Measurements from ENCODE around the gene FEM1B. TPM values are rescaled to one million over a fixed set of nuclear protein-coding genes. Genes with fewer than 3 reads are reported as not detected.

FEM1B gene
- total RNA-seq, 1 donor from 2014 or later, result 46.2 TPM

DNA sequence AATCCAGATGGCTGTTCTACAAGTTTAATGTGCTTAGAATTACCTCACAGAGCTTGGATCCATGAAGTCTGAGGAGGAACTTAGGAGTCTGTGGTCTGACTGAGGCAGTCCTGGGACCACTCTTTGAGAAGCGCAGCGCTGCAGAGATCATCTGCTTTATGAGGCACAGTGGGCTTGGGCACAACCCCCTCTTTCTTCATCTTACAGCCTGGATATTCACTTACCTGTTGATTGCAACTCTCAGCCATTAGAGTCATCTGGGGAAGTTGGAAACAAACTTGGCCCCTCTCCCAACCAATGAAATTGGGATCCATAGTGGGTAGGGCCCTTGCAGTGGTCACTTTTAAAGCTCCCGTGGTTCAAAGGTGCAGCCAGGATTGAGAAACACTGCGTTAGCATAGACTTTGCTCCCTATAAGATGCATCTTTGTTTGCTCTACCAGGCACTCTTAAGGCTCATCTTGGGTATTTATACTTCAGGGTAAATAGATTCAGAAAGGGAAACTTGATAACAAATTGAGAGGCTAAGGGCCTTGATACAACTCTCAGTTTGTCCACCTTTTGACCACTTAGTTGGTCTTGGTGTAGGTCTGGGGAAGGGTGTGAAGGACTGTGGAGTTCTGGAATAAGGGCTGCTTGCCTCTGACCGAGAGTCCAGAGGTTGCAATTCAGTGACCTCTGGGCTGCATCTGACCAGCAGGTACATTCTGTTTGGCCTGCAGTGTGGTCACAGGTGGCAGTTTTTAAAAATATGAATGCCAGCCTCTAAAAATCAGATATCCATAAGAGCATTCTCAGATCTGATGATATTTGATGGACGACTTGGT is 22.8 kb downstream of the FEM1B start:
- H3K4me1 Mint-ChIP-seq, result peaks cover 26% of the 10 kb centered on the region
- H3K4me3 Mint-ChIP-seq, result no peak overlapping the region

DNA sequence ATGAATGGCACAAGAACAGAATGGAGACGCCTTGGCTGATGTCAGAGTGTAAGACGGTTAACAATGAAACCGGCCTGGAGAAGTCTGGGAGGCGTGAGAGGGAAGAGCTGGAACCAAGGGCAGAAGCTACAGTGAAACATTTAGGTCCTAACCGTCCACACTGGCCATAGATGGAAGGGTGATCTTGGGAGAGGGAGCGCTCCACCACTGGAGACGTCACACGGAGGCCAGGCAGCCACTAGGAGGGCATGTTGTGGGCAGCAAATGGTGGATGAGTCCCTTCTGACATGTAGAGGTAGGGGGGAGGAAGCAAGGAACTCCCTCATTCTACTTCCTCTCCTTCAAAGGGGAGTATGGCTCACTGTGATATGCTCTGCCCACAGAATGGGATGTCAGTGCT is 23.8 kb downstream of the FEM1B start:
- Mint-ChIP-seq H3K4me1 (peaks cover 29% of the 10 kb centered on the region), H3K36me3 (ENCODE audit: low read depth) (peaks cover 6% of the 10 kb centered on the region), H3K27me3 (no peaks in the 10 kb centered on the region), H3K9me3 (no peaks in the 10 kb centered on the region), H3K27ac (no peak overlapping the region), H3K4me3 (no peak overlapping the region)
- intact Hi-C loops (cut with micrococcal nuclease), result loop anchor here (10.0 kb wide), 1 partner anchor 374 kb away; no protein-coding TSS in a partner anchor
- no peak for DNase-seq

More for the DNA sequence above, 22.8 kb downstream of the FEM1B start:
- H3K36me3 Mint-ChIP-seq (ENCODE audit: low read depth), result peaks cover 6% of the 10 kb centered on the region
- intact Hi-C loops (cut with micrococcal nuclease), result loop anchor here (10.0 kb wide), 1 partner anchor 374 kb away; no protein-coding TSS in a partner anchor
- no peak for DNase-seq
- H3K27me3 Mint-ChIP-seq, result no peaks in the 10 kb centered on the region
- no peaks in the 10 kb centered on the region for H3K9me3 Mint-ChIP-seq
- H3K27ac Mint-ChIP-seq, result no peak overlapping the region

DNA sequence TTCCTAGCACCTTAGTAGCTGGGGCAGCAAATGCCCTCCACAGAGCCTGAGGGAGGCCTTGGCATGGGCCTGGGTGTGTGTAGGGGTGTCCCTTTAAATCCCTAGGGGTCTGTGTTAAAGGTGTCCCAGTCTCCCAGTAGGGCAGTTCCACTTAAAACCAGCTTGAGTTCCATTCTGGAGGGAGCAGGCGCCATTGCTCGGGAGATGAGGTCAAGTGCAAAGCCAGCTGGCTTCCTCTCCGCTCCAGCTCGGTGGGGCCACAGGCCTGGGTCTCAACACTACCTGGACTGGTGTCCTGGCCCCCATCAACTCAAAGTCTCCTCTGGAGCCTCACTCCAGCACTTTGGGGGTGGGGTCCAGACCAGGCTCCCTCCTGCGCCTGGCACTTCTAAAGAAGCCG is 25.2 kb downstream of the FEM1B start:
- Mint-ChIP-seq H3K27ac (no peak overlapping the region), H3K9me3 (no peaks in the 10 kb centered on the region), H3K4me3 (no peak overlapping the region), H3K27me3 (peaks cover 3% of the 10 kb centered on the region), H3K4me1 (peaks cover 34% of the 10 kb centered on the region), H3K36me3 (ENCODE audit: low read depth) (peaks cover 3% of the 10 kb centered on the region)
- DNase-seq, result no peak
- intact Hi-C loops (cut with micrococcal nuclease), result loop anchor here (10.0 kb wide), 1 partner anchor 372 kb away; no protein-coding TSS in a partner anchor

DNA sequence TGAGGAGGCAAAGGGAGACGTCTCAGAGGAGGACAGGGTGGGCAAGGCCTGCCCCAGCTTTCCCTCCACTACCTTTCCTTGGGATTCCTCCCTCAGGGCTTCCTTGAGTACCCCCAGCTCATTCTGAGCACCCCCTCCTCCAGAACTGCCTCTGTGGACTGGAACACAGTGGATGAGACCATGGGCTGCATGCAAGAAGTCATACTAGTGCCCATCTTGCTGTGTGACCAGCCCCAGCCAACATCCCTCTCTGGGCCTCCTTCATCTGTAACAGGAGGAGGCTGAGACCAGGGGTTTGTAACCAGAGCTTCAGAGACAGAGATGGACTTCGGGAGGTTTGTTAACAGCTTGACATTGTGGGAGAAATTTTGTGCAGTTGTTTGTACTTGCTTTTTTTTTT is 25.6 kb downstream of the FEM1B start:
- intact Hi-C loops (cut with micrococcal nuclease), result loop anchor here (10.0 kb wide), 1 partner anchor 372 kb away; no protein-coding TSS in a partner anchor
- H3K27me3 Mint-ChIP-seq, result peaks cover 4% of the 10 kb centered on the region
- DNase-seq, result no peak
- H3K27ac Mint-ChIP-seq, result no peak overlapping the region
- no peaks in the 10 kb centered on the region for H3K36me3 Mint-ChIP-seq (ENCODE audit: low read depth)
- peaks cover 32% of the 10 kb centered on the region for H3K4me1 Mint-ChIP-seq
- no peaks in the 10 kb centered on the region for H3K9me3 Mint-ChIP-seq
- H3K4me3 Mint-ChIP-seq, result no peak overlapping the region

DNA sequence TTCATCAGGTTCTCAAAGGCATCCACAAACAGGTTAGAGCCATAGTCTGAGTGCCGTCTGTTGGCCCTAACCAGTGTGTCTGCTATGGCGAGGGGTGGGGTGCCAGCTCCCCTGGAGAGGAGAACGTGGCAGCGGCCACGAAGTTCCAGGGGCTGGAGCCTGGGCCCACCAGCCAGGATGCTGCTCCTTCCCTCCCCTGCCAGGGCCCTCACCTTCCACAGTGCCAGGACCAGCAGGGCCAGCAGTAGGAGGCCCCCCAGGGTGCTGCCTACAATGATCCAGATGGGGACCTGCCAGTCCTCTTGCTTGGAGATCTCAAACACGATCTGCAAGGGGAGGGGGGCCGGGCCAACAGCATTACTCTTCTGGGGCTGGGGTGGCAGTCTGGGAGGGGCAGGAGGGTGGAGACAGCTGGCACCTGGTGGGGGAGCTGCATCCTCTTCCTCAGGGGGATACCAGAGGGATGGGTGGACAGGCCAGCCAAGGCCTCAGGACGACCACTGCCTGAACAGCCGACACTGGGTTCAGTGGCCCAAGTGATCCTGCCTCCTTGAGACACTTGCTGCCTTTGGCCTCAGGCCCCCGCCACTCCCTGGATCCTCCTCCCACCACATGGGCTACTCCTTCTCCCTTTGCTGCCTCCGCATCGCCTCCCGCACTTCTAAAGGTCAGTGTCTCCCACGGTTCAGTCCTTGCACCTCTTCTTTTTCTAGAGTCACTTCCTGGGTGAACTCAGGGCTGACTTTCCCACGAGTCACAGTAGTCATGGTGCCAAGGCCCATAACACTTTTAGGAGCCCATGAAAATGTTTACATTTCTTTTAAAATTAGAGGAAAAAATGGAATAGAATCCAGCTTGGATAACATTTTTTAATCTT is 26.3 kb downstream of the FEM1B start:
- H3K9me3 Mint-ChIP-seq, result no peaks in the 10 kb centered on the region
- intact Hi-C loops (cut with micrococcal nuclease), result loop anchor here (10.0 kb wide), 1 partner anchor 371 kb away; no protein-coding TSS in a partner anchor
- H3K27me3 Mint-ChIP-seq, result peaks cover 6% of the 10 kb centered on the region
- peaks cover 29% of the 10 kb centered on the region for H3K4me1 Mint-ChIP-seq
- DNase-seq, result no peak
- no peaks in the 10 kb centered on the region for H3K36me3 Mint-ChIP-seq (ENCODE audit: low read depth)
- no peak overlapping the region for H3K27ac Mint-ChIP-seq
- no peak overlapping the region for H3K4me3 Mint-ChIP-seq

DNA sequence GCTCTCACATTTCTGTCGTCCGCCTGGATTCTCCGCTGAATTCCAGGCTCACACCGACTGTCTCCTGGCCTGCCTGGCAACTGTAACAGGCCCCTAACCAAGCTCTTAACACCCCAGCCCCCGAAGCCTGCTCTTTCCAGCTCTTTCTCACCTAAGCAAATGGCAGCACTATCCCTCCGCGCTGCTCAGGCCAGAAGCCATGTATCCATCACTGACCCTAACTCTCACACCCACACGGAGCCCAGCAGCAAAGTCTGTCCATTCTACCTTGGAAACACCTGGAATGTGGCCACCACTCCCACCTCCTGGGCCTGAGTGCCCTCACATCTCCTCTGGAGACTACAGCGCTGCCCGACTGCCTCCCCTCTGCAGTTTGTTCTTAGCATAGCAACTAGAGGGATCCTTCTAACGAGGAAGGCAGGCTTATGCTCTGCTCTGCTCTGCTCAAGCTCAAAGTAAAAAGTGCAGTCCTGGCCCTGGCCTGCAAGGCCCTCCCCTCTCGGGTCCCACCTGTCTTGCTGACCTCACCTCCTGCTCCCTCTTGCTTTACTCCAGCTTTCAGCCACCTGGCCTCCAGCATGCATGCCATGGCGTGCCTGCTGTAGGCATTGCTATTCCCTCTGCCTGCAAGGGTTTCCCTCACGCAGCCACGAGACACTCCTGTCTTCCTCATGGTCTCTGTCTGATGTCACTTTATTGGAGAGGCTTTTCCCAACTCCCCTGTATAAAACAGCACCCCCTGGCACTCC is 27.2 kb downstream of the FEM1B start:
- Mint-ChIP-seq H3K27me3 (peaks cover 6% of the 10 kb centered on the region), H3K9me3 (no peaks in the 10 kb centered on the region), H3K4me3 (no peak overlapping the region), H3K27ac (peak overlapping the region; percentile 45), H3K36me3 (ENCODE audit: low read depth) (no peaks in the 10 kb centered on the region), H3K4me1 (peaks cover 20% of the 10 kb centered on the region)
- intact Hi-C loops (cut with micrococcal nuclease), result loop anchor here (5.0 to 10.0 kb wide), 3 partner anchors 223 to 370 kb away; no protein-coding TSS in a partner anchor
- no peak for DNase-seq

DNA sequence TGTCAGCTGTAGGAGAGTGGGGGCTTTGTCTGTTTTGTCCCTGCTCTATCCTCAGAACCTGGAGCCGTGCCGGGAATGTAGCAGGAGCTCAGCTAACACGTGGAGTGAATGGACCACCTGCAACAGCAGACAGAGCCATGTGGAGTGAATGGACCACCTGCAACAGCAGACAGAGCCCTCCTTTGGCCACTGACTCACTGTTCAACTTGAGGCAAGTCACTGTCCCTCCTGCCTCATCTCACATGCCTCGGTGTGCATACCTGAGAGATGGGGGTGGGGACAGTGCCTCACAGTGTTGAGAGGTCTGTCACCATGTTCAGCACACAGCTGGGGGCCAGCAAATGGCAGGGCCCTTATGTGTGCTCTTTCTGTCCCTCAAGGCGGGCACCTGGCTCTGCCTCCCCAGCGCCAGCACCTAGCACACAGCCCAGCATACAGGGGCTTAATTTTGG is 27.9 kb downstream of the FEM1B start:
- intact Hi-C loops (cut with micrococcal nuclease), result loop anchor here (5.0 to 10.0 kb wide), 3 partner anchors 222 to 369 kb away; no protein-coding TSS in a partner anchor
- Mint-ChIP-seq H3K27me3 (peaks cover 6% of the 10 kb centered on the region), H3K4me1 (peaks cover 20% of the 10 kb centered on the region), H3K4me3 (no peak overlapping the region), H3K27ac (no peak overlapping the region), H3K36me3 (ENCODE audit: low read depth) (no peaks in the 10 kb centered on the region), H3K9me3 (no peaks in the 10 kb centered on the region)
- DNase-seq, result no peak

DNA sequence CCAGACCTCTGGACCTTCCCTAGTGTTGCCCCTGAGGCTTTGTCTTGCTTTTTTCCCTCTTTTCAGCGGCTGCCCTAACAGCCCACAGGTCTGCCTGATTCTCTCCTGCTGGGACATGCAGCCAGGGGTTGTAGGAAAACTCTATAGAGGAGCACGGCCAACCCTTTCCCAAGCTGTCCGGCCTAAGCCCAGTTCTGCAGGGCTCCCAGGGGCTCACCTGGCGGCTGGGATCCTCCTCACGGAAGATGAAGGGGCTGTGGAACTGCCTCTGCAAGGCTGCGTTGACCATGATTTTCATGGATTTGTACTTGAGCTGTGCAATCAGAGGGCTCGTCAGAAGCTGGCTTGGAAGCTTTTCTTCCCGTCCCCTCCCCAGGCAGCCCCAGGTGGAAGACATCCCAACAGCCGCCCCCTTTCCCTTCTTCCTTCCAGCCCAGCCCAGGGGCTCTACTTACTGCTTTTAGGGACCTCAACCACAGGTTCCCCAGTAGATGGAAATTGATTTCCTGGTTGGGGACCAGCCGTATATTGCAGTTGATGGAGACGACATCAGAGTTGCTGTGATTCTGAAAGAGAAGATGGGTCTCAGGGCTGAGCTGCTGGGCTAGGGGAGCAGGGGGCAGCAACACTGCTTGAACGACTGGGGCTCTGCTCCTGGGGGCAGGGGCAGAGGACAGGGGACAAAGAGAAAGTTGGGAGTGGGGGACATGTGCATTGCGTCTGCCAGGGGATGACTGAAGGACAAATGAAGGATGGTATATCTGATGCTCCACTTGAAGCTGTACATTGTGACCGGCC is 29.8 kb downstream of the FEM1B start:
- H3K36me3 Mint-ChIP-seq (ENCODE audit: low read depth), result no peaks in the 10 kb centered on the region
- H3K9me3 Mint-ChIP-seq, result no peaks in the 10 kb centered on the region
- no peak for DNase-seq
- peaks cover 15% of the 10 kb centered on the region for H3K4me1 Mint-ChIP-seq
- H3K4me3 Mint-ChIP-seq, result no peak overlapping the region
- no peak overlapping the region for H3K27ac Mint-ChIP-seq
- peaks cover 6% of the 10 kb centered on the region for H3K27me3 Mint-ChIP-seq
- intact Hi-C loops (cut with micrococcal nuclease), result loop anchor here (5.0 to 10.0 kb wide), 3 partner anchors 220 to 367 kb away; no protein-coding TSS in a partner anchor

DNA sequence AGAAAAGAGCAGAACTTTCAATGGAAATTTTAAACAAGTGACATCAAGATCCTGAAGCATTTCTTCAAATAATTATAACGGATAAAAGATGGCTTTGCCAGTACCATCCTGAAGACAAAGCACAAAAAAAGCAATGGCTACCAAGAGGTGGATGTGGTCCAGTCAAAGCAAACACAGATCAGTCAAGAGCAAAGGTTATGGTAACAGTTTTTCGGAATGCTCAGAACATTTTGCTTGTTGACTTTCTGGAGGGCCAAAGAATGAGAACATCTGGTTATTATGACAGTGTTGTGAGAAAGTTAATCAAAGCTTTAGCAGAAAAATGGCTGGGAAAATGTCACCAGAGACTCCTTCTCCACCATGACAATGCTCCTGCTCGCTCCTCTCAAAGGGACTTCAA is 31.5 kb downstream of the FEM1B start:
- DNase-seq, result no peak
- Mint-ChIP-seq H3K4me3 (no peak overlapping the region), H3K27ac (no peak overlapping the region), H3K4me1 (peaks cover 14% of the 10 kb centered on the region), H3K9me3 (no peaks in the 10 kb centered on the region), H3K36me3 (ENCODE audit: low read depth) (no peaks in the 10 kb centered on the region), H3K27me3 (peaks cover 6% of the 10 kb centered on the region)
- intact Hi-C loops (cut with micrococcal nuclease), result loop anchor here (5.0 to 10.0 kb wide), 3 partner anchors 218 to 366 kb away; no protein-coding TSS in a partner anchor

DNA sequence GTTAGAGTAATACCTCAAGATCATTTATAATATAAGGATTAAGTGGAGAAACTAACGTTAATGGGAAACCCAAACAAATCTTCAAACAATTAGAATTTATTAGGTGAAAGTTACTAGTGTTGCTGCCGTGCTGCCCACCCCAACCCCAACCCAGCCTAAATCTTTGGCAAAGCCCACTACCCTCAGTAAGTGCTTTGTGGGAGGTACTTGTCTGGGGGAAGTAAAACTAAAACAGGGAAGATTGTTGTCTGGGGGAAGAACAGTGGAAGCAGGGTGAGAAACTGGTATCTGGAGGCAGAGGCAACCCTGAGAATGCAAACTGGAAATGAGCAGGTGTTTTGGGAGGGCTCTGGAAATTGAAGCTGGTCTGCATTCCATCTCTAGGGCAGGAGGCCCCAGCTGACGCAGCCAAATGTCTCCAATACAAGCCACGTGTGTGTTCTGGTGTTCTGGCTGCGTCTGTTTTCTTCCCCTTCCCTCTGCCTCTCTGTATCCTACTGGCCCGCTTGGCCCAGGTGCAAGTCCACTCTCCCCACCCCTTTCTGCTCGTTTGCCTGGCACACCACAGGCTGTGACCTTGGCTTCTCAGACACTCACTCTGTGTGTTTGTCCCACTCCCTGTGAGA is 32.7 kb downstream of the FEM1B start:
- H3K4me1 Mint-ChIP-seq, result peaks cover 9% of the 10 kb centered on the region
- intact Hi-C loops (cut with micrococcal nuclease), result no loop called here
- H3K36me3 Mint-ChIP-seq (ENCODE audit: low read depth), result no peaks in the 10 kb centered on the region
- no peak for DNase-seq
- H3K4me3 Mint-ChIP-seq, result no peak overlapping the region
- H3K27me3 Mint-ChIP-seq, result peaks cover 6% of the 10 kb centered on the region
- no peak overlapping the region for H3K27ac Mint-ChIP-seq
- H3K9me3 Mint-ChIP-seq, result no peaks in the 10 kb centered on the region

DNA sequence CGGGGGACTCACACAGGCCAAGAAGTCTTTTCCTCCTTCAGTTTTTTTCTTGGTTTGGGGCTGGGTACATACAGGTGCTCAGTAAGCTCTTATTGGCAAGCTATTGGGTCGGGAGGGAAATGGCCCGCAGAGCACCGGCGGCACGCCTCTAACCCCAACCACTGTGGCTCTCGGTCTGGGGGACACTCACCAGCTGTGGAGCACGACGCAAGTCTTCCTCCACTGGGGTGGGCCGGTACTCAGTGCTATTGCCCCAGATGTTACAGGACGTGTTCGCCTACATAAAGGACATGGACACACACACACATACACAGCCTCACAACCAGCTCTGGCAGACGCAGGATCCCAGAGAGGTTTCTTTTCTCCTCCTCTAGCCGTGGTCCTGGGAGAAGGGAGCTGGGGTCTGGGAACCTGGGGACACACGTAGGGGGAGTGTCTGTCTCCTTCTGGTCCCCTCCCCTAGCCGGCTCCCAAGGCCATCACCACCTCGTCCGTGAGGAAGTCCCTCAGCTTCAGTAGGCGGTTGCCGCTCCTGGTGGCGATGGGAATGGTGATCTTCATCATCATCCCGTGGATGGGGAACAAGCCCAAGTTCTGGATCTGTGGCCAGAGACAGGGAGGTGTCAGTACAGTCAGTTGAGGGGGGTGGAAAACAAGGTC is 33.4 kb downstream of the FEM1B start:
- Mint-ChIP-seq H3K27ac (no peak overlapping the region), H3K4me3 (no peak overlapping the region), H3K27me3 (peaks cover 6% of the 10 kb centered on the region), H3K4me1 (peaks cover 9% of the 10 kb centered on the region), H3K9me3 (no peaks in the 10 kb centered on the region), H3K36me3 (ENCODE audit: low read depth) (no peaks in the 10 kb centered on the region)
- DNase-seq, result no peak
- intact Hi-C loops (cut with micrococcal nuclease), result no loop called here

DNA sequence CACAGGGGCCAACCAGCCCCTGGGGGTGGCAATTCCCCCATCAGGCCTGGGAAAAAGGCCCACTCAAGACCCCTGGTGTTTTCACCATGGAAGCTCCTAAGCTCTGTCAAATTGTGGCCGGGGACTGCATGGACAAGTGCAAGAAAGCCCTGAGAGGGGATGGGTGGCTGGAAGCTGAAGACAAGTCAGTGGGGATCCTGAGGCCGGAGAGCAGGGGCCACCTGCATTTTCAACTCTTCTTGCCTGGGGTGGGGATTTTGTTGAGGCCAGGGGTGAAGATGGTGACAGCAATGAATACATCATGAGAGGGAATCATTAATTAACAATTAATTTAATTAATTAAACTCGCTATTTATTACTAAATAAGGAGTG is 33.9 kb downstream of the FEM1B start:
- no peak overlapping the region for H3K27ac Mint-ChIP-seq
- no peak overlapping the region for H3K4me3 Mint-ChIP-seq
- H3K9me3 Mint-ChIP-seq, result no peaks in the 10 kb centered on the region
- peaks cover 5% of the 10 kb centered on the region for H3K4me1 Mint-ChIP-seq
- H3K27me3 Mint-ChIP-seq, result peaks cover 6% of the 10 kb centered on the region
- no peak for DNase-seq
- intact Hi-C loops (cut with micrococcal nuclease), result no loop called here
- H3K36me3 Mint-ChIP-seq (ENCODE audit: low read depth), result no peaks in the 10 kb centered on the region
